Heart right ventricle (tissue), 16 donors: ENCODE results near the gene HOXA5. TPM values are rescaled to one million over a fixed set of nuclear protein-coding genes. Genes with fewer than 3 reads are reported as not detected.
A peak's percentile ranks its signal among the peaks of the same experiment; 100 is the strongest.

Experiments used
- ATAC-seq, 8 donors: fragments of 200-7000 bp; cut with Tn5 transposase; one replicate each; pipeline ENCODE4 v1.9.1; 2020; ENCODE audit warnings: mild to moderate bottlenecking in 8 of 8, moderate library complexity in 8 of 8, moderate number of reproducible peaks in 1 of 8
- DNase-seq, 2 donors: peaks; one replicate each; pipeline ENCODE4 v3.0.0-alpha.2; 2020
- H3K27ac ChIP-seq, 10 donors: fragments of 200-600 bp; sonication (generic) in 2 of 10; one replicate each; pipeline versions ENCODE4 v1.5.0 to v1.8.0; 2020 to 2022; ENCODE audit warnings: mild to moderate bottlenecking in 3 of 10
- H3K27me3 ChIP-seq, 7 donors: fragments of 200-600 bp; one replicate each; pipeline ENCODE4 v1.8.0; 2021 to 2022; ENCODE audit warnings: mild to moderate bottlenecking in 2 of 7
- H3K36me3 ChIP-seq, 9 donors: fragments of 200-600 bp; sonication (generic) in 1 of 9; one replicate each; pipeline versions ENCODE4 v1.5.0 to v1.8.0; 2020 to 2022; ENCODE audit warnings: mild to moderate bottlenecking in 2 of 9
- H3K4me1 ChIP-seq, 9 donors: fragments of 200-600 bp; sonication (generic) in 1 of 9; one replicate each; pipeline versions ENCODE4 v1.5.0 to v1.8.0; 2020 to 2022; ENCODE audit warnings: mild to moderate bottlenecking in 4 of 9
- H3K4me3 ChIP-seq, 10 donors: fragments of 200-600 bp; sonication (generic) in 2 of 10; one replicate each; pipeline versions ENCODE4 v1.5.0 to v1.8.0; 2020 to 2022; ENCODE audit warnings: mild to moderate bottlenecking in 7 of 10, moderate library complexity in 2 of 10
- H3K9me3 ChIP-seq, 11 donors: fragments of 200-600 bp in 10 of 11; sonication (generic) in 2 of 11; one replicate each; pipeline versions ENCODE4 v1.5.0 to v1.8.0; 2013 to 2022; ENCODE audit warnings: mild to moderate bottlenecking in 2 of 11, control low read depth in 1 of 11, moderate library complexity in 1 of 11
- CTCF ChIP-seq, 9 donors: fragments of 200-600 bp; sonication (generic) in 2 of 9; IDR thresholded peaks; one replicate each; pipeline versions ENCODE4 v1.5.0 to v1.8.0; 2021 to 2022; ENCODE audit warnings: antibody characterized with exemption in 9 of 9, mild to moderate bottlenecking in 5 of 9, moderate library complexity in 1 of 9
- WGBS, 2 donors: extraction: QIAGEN DNeasy Blood & Tissue Kit; methylation state at CpG; one replicate each; pipeline ENCODE4 v1.1.7; 2013; ENCODE audit warnings: inconsistent platforms in 1 of 2; 5-methylcytosine and 5-hydroxymethylcytosine counted together
- intact Hi-C, 10 donors: fragments of 100-400 bp; cut with DNase I; formaldehyde crosslinking; loops; one replicate each; pipeline versions ENCODE4 v1.11.1 to v1.14.2; 2022
- long read RNA-seq, 3 donors: library from polyadenylated mRNA; unstranded; transcript quantifications; one replicate each; pipeline ENCODE4 v2.0.0, GENCODE V29; 2020 to 2021
- polyA plus RNA-seq, 2 donors: library from polyadenylated mRNA; stranded (reverse); fragments of 200-250 nt; gene quantifications; one replicate each; pipeline ENCODE4 v1.2.3, GENCODE V29; 2013
- total RNA-seq, 10 donors: library from RNA; stranded (reverse); fragmentation: NEBNext Ultra II Directional in 3 of 10; extraction: Animal tissue kit (Norgen Biotek cat#: 25700) in 3 of 10; gene quantifications; one replicate each; pipeline versions ENCODE4 v1.2.1 to v1.2.4, GENCODE V29; 2021 to 2023
- donor health status: Arrhythmogenic right ventricular cardiomyopathy.
- donor health status: ischemic (EF 13 %, LVEDD 7.1; RV severe dilation, severe dysfunction).
- donor health status: healthy with polysubstance abuse.
- donor health status: DM: no; HTN: yes; CAD: no.
- donor health status: DM: no; HTN: no; CAD: no.
- donor health status: ischemic (EF 25% LVEDD 6.9; RV normal size, moderate dysfunction).
- donor health status: ischemic (EF 25% LVEDD 5.7; RV mildly dilated, moderate dysfunction).
- donor health status: healthy.
- donor health status: DM: yes; HTN: yes; CAD: no.
- donor health status: Ischemic cardiomyopathy.
- donor health status: ischemic (EF 35%, LVEDD 5.7; RV mildly dilated, moderate dysfunction).
- donor health status: nonischemic (EF 11% LVEDD 7.7; RV severe dilation, severe dysfunction).
- donor health status: DM: yes; HTN: yes; CAD: no.
- donor health status: PGD.
- donor health status: ischemic (EF 29% LVEDD 5.4; RV normal size, mild dysfunction).
- donor health status: nonischemic (EF 23%, LVEDD 6.1; RV moderate dilation, normal function).

The HOXA5 gene
- total RNA-seq (under 1 TPM in 3 of 10 donors, not detected in 7; 0.21 to 0.95 (median 0.28) TPM), polyA plus RNA-seq (under 1 TPM in 1 of 2 donors, not detected in 1; 0.09 TPM)
- long read RNA-seq, donor 1, result 0 reads
- long read RNA-seq, donor 2, partial matches to known transcripts, result 0 of 1 reads
- long read RNA-seq, donor 2, other reads (novel, unspliced or antisense), result 0 of 1 reads
- long read RNA-seq, donor 3, result 0 reads

DNA sequence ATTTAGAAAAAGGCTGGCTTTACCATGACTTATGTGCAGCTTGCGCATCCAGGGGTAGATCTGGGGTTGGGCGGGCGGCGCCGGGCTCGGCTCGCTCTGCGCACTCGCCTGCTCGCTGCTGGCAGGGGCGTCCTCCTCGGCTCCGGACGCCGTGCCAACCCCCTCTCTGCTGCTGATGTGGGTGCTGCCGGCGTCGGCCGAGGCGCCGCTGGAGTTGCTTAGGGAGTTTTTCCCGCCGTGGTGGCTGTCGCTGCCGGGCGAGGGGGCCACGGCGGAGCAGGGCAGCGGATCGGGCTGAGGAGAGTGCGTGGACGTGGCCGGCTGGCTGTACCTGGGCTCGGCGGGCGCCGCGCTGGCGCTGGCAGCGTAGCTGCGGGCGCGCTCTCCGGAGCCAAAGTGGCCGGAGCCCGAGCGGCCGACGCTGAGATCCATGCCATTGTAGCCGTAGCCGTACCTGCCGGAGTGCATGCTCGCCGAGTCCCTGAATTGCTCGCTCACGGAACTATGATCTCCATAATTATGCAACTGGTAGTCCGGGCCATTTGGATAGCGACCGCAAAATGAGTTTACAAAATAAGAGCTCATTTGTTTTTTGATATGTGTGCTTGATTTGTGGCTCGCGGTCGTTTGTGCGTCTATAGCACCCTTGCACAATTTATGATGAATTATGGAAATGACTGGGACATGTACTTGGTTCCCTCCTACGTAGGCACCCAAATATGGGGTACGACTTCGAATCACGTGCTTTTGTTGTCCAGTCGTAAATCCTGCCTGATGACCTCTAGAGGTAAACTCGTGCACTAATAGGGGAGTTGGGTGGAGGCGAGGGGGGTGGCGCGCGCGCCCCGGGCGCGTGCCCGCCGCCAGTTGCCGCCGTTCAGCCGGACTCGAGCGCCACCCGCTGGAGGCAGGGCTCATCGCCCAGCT is at the start of gene HOXA5:
Gene HOXA5, minus strand, starts transcription at position 659 of the 927 bp plus-strand sequence. Its CDS starts 74 bp downstream, at position 585.
- no peak for DNase-seq
- peaks cover 0 to 62% (median 33%) of the 10 kb centered on the region in 9 donors for H3K4me1 ChIP-seq

DNA sequence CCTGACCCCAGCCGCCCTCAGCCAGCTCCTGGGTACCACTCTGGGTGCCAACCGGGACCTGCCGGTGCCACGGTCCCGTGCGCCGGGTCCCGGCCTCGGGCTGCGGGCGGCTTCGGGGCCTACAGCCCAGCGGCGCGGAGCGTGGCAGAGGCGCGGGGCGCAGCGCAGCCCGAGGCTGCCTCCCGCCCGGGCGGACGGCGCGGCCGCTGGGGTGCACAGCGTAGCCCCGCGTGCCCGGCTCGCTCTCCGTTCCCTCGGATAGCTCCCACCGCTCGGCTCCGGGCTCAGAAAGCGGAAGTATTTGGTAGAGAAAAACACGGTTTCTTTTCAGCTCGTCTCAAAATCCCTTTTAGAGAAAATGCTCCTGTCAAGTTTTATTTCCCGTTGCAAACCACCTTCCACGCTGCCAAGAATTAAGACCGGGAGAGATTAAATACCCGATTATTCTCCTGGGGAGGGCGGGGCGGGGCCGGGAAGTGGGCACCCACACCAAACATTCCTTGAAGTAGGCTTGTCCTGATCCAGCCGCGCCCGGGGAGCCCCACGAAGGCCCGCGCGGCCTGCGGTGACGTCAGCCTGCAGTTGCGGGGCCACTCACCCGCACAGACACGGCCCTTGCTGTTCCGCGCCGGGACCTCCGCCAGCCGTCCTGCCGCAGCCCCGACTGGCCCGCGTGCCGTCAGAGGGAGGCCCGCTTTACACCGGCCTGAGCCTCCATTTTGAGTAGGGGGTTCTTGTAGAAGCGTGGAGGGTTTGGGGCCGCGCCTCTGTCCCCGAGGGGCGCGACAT is 49.3 kb upstream of the HOXA5 start:
- TF ChIP-seq CTCF (IDR thresholded peaks at IDR 0.05), result peak in 1 of 9 donors; percentile 17
- Histone ChIP-seq H3K9me3 (no peaks in the 10 kb centered on the region), H3K4me1 (peaks cover 14 to 41% (median 30%) of the 10 kb centered on the region in 9 donors), H3K27ac (no peak overlapping the region), H3K36me3 (no peaks in the 10 kb centered on the region), H3K4me3 (peak overlapping the region; percentile 9 to 41 (median 28)), H3K27me3 (peaks cover 61 to 100% (median 100%) of the 10 kb centered on the region in 7 donors)
- DNase-seq, result no peak
- ATAC-seq, result peak in 3 of 8 donors; percentile 32 to 57 (median 46)
- WGBS, 2 donors, result 1 to 3% methylated on average over 78 of the region's 78 CpGs
- intact Hi-C loops, result loop anchor here in 7 of 10 donors (5.0 to 10.0 kb wide), 5 partner anchors 582 to 902 kb away; no protein-coding TSS in a partner anchor

More for the DNA sequence above, at the start of gene HOXA5:
- 4 to 8% methylated on average over 77 to 86 of the region's 86 CpGs for WGBS, 2 donors
- Histone ChIP-seq H3K36me3 (no peaks in the 10 kb centered on the region), H3K4me3 (peak within 1 kb of the TSS; percentile 10 to 60 (median 36)), H3K27ac (peak within 1 kb of the TSS in 1 of 10 donors; percentile 56), H3K27me3 (peaks cover 67 to 100% (median 100%) of the 10 kb centered on the region in 7 donors), H3K9me3 (no peaks in the 10 kb centered on the region)
- intact Hi-C loops, result no loop called here
- TF ChIP-seq CTCF (IDR thresholded peaks at IDR 0.05), result peak; percentile 7 to 62 (median 41)
- peak in 3 of 8 donors; percentile 34 to 50 (median 36) for ATAC-seq

DNA sequence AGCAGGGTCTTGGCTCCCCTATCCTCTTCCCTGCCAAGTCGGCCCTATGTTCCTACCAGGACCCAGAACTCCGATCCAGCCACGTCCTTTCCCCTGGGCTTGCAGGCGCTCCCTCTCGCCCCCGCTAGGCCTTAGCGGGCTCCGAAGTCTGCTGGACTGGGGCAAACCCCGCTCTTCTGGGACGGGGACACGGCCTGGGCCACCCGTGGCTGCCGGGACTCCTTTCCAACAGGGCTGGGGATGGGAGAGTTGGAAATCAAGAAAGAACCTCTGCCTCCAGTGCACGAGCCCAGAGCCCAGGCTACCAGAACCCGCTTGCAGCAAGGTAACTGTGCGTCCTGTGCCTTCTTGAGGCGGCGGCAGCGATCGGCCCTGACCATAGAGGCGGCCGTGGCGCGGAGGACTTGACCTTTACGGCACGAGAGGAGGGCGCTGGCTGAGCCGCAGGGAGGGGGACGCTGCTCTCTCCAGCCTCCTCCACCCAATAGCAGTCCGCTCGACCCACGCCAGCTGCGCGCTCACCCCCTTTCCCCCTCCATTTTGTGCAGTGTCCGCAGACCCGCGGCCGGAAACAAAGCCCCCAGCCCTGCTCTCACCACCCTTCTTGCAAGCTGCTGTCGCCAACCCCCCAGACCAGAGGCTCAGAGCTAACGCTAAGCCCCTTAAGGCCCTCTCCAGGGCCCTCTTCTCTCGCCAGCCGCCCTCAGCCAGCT is 48.5 kb upstream of the HOXA5 start:
- H3K27me3 ChIP-seq, result peaks cover 62 to 100% (median 100%) of the 10 kb centered on the region in 7 donors
- intact Hi-C loops, result loop anchor here in 7 of 10 donors (5.0 to 10.0 kb wide), 5 partner anchors 583 to 903 kb away; no protein-coding TSS in a partner anchor
- peaks cover 14 to 43% (median 32%) of the 10 kb centered on the region in 9 donors for H3K4me1 ChIP-seq
- peak overlapping the region in 7 of 10 donors; percentile 9 to 41 (median 30) for H3K4me3 ChIP-seq
- no peaks in the 10 kb centered on the region for H3K36me3 ChIP-seq
- 10 to 15% methylated on average over 42 of the region's 42 CpGs for WGBS, 2 donors
- H3K9me3 ChIP-seq, result no peaks in the 10 kb centered on the region
- ATAC-seq, result no peak
- no peak for TF ChIP-seq CTCF (IDR thresholded peaks at IDR 0.05)
- no peak for DNase-seq
- no peak overlapping the region for H3K27ac ChIP-seq
